Measurements from ENCODE around the gene TRABD2A.

DNA sequence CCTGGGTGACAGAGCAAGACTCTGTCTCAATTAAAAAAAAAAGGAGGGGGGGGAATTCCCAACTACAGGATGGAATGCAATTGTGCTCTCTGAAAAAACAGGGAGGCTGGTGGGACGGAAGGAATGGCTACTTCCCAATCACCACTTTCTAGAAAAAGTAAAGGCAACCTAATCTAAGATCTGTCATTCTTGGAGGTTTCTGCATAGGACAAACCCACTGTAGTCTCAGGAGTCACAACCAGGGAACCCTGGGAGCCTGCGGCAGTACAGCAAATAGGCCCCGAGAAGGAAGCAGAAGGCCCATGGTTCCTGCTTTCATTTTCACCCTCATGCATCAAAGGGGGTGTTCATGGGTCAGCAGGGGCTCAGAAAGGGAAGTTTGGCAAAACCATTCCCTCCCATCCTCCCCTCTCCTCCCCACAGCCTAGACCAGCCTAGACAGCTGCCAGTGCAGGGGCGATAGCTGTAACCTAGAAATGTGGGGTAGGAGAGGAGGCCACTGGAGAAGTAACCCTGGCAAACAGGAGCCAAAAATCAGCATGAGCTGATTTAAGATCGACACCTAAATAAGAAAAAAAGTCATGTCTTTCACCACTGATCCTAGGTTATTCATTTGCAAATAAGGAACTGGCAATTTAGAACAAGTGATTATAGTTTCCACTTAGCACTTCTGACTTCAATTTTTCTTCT, 48.0 kb downstream of the TRABD2A start:
- TF ChIP-seq, protein P1, sequence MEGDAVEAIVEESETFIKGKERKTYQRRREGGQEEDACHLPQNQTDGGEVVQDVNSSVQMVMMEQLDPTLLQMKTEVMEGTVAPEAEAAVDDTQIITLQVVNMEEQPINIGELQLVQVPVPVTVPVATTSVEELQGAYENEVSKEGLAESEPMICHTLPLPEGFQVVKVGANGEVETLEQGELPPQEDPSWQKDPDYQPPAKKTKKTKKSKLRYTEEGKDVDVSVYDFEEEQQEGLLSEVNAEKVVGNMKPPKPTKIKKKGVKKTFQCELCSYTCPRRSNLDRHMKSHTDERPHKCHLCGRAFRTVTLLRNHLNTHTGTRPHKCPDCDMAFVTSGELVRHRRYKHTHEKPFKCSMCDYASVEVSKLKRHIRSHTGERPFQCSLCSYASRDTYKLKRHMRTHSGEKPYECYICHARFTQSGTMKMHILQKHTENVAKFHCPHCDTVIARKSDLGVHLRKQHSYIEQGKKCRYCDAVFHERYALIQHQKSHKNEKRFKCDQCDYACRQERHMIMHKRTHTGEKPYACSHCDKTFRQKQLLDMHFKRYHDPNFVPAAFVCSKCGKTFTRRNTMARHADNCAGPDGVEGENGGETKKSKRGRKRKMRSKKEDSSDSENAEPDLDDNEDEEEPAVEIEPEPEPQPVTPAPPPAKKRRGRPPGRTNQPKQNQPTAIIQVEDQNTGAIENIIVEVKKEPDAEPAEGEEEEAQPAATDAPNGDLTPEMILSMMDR (IDR thresholded peaks at IDR 0.05): no peak
- TF ChIP-seq POLR2A (IDR thresholded peaks at IDR 0.05): no peak

Measured in stomach (tissue), 4 donors.